GM18511 (cell line): ENCODE data around the gene MACROD2.
A peak's percentile ranks its signal among the peaks of the same experiment; 100 is the strongest.

Experiments
- ATAC-seq: cut with Tn5 transposase; IDR thresholded peaks from one replicate; pipeline ENCODE4 v1.9.1; 2021; ENCODE audit warnings: mild to moderate bottlenecking, moderate library complexity; ENCODE audit not compliant: unreplicated experiment

MACROD2 gene

GRCh38 chr20:15224199-15224598 is 1228.9 kb downstream of the MACROD2 start:
- no peak for ATAC-seq

DNA sequence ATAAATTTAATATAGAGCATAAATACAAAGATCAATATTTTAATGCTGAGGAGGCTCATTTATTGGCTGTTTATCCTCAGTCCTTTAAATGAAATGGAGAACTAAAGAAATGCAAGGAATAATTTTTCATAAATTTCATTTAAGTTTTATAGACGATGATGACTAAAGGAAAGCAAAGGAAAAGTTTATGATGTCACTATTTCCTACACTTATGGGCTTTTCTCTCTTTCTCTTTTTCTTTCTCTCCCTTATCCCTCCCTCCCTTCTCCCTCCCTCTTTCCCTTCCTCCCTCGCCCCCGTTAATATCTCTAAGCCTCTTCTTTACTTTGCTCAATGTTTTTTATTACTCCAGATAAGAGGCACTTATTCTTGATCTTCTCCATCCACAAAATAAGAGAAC is 1231.8 kb downstream of the MACROD2 start:
- ATAC-seq = no peak

GRCh38 chr20:15232243-15232642 is 1236.9 kb downstream of the MACROD2 start:
- no peak for ATAC-seq

DNA sequence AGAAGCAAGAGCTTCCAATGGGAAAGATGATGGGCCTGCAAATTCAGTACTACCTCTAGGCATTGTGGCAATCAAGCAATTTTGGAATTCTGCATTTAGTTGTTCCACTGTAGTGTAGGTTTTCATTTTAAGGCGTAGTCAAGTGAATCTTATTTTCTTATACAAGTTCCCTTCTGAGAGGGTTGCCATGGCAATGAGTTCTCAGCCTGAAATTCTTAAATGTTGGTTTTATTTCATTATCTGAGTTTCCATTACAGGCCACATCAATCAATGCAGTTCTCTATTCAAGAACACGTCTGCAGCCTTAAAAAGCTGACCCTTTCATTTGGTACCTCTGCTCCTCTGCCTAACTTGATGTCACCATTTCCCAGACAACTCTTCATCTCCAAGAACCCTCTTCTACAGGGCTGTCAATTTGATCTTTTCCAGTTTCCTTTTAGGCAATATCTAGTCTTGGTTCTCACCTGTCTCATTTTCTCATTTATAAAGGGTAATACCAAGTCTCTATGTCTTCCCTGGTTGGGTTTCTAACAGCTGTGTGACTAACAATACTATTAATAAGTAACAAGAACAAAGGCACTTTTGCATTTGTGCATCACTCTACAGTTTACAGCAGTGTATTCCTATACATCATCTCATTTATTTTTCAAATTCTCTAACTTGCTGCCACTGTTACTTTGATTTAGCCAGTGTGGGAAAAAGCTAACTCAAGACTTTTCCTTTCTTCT is 1240.3 kb downstream of the MACROD2 start:
- ATAC-seq = peak; percentile 58

DNA sequence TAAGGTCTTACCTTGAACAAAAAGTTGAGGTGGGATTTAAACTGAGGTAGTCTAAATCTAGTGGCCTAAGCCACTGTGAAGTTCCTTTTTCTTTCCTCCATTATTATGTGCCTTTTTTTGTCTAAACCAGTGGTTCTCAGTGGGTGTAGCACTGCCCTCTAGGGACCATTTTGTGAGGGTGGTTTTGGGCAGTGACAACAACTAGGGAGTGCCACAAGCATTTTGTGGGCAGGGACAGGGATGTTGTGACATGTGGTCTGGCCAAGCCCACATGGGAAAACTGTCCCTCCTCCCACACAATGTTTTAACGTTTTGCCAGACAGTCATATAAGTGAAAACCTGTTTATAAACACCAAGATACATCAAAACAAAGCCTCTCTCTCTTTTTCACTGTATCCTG is 1241.5 kb downstream of the MACROD2 start:
- ATAC-seq = peak; percentile 85

DNA sequence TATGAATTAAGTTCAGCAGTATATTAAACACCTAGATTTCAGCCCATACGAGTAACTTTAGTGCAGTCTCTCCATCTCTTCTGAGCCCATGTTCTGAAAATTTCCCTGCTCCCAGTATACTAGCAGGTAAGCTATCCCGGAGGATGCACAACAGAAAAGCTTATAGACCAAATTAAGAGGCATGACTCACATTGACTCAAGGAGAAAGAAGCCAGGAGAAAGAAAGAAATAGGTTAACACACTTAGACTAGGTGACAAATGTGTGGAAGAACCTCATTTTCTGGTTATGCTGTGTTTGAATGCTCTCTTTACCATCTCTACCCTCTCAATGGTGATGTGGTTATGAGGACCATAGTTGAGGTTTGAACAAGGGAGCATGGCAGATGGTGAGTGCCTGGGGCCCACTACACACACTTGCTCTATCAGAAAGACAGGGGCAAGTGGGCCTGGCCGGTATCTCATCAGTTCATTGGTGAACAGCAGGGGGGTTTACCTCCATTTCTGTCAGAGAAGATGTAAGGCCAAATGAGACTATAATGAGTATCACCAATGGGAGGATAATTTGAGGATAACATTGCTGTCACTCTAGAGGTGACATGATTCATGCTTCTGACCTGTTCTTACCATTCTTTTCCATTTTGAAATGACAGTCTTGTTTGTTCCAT is 1244.4 kb downstream of the MACROD2 start:
- ATAC-seq = no peak

- ATAC-seq = no peak
These were observed 1245.5 kb downstream of the MACROD2 start for GRCh38 chr20:15240801-15241200.

- no peak for ATAC-seq
These were observed 1246.4 kb downstream of the MACROD2 start for GRCh38 chr20:15241681-15242080.

- ATAC-seq = no peak
These were observed 1247.5 kb downstream of the MACROD2 start for GRCh38 chr20:15242773-15243172.

DNA sequence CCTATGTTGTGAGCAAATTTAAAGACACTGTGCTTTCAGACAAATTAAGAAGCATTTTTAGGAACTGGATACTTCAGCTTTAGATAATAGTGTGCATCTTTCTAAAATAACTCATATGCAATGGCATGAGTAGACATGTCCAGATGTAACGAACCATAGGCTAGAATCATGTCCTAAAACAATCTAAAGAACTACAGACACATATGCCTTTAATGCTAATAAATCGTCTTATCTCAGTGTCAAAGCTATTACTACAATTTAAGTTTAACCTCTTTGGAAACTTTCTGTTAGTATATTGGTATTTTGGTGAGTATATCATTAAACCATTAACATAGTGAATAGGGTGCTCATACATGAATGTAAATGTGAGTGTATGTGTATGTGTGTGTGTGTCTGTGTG is 1250.6 kb downstream of the MACROD2 start:
- no peak for ATAC-seq

DNA sequence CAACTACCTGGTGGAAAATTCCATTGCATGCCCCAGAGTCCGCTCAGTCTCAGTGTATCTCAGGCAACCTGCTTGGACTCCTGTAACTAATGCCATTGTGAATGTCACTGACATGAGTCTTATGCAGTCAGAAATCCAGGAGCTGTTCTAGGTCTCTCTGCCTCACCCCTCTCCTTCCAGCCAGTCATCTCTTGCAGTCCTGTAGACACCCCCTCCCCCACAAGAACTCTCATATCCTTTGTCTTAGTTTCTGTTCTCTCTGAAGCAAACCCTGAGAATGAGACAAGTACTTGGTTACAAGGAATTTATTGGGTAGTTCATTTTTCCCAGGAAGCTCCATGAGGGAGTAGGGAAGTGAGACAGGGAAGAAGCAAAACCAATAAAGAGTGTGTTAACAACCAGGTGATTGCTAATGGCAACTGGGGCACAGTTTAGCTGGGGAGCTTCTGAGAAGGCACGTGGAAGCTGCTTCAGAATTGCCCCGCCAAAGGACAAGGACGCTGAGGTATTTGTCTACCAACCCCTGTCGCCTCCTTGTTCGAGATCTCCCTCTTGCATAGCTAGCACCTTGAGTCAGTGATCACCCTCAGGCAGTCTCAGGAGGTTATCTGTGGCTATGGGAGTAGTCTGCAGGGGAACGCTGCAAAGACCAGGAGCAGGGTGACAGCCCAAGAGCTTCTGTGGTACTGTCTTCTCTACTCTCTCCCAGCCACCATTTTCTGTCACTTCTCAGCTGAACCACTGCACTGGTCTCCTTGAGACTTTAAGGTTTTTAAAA is 1253.5 kb downstream of the MACROD2 start:
- peak; percentile 77 for ATAC-seq

DNA sequence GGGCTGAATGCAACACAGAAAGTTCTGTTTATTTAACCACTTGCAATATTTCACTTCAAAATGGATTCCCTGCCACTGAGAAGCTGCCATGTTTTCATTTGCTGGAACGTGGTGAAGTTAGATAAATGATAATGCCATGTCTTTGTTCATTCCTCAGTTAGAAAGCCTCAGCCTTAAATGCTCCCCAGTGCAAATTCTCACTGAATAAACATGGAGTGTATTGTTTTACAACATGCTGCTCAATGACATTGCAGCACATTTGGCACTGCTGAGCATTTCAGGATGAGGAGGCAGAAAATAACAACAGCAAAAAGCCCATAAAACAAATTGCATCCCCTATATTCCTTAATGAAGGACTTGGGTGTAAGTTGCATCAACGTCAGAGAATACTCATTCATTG is 1255.9 kb downstream of the MACROD2 start:
- ATAC-seq = no peak

- no peak for ATAC-seq
These were observed 1257.0 kb downstream of the MACROD2 start for GRCh38 chr20:15252304-15252703.

DNA sequence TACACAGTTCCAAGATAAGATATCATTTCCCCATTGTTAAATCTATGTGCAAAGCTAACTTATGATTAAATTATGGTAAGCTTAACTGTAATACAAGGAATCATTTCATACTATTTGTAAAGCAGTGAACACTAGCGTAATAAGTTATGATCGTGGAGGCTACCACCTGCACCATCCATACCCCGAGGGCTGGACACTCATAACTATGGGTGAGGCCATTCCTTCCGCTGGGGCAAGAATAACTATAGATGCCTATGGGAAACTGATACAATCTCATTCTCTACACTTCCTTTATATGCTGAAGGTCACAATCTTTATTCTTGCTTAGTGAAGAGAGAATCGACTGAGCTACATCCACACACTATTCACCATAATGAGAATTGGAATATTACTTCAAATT is 1258.1 kb downstream of the MACROD2 start:
- no peak for ATAC-seq

GRCh38 chr20:15256676-15257568 is 1261.6 kb downstream of the MACROD2 start:
- ATAC-seq = no peak

DNA sequence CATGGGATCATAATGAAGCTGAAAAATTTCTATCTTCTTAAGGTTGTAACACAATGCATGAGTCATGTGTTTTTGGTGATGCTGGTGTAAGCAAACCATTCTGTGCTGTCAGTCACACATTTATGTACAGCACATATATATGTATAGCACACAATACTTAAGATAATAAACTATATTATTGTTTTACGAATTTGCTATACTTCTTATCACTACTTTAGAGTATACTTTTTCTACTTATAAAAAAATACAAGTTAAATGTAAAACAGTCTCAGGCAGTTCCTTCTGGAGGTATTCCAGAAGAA is 1262.2 kb downstream of the MACROD2 start:
- ATAC-seq = no peak

DNA sequence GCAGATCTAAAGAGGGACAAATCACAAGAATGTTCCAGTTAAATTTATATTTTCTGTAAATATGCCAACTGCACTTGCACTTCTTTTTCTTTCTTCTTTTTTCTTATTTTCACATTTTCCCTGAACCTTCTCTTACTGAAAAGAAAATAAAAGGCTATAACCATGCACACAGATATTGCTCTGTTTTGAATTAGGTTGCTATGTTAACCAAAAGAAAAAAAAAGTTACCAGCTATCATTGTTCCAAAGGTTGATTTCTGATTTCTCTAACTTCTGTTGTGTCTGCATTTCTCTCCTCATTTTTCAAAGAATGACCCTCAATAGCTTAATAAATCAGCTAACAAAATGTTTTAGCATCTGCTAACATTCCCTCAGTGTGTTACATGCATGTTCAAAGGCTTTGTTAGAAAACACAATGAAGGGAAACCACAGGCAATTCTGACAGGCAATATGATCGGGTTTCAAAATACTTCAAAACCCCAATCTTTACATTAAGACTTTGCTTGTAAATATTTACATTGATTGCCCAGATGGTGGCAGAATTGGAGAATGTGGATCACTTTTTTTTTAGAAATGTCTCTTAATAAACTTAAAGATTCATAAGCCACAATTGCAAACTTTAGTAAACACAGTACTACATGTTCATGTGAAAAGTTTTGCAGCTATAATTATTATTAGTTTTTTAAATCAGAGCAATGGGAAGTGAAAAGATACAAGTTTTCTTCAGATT is 1270.4 kb downstream of the MACROD2 start:
- ATAC-seq = no peak

- peak; percentile 61 for ATAC-seq
These were observed 1272.6 kb downstream of the MACROD2 start for GRCh38 chr20:15267935-15268334.

DNA sequence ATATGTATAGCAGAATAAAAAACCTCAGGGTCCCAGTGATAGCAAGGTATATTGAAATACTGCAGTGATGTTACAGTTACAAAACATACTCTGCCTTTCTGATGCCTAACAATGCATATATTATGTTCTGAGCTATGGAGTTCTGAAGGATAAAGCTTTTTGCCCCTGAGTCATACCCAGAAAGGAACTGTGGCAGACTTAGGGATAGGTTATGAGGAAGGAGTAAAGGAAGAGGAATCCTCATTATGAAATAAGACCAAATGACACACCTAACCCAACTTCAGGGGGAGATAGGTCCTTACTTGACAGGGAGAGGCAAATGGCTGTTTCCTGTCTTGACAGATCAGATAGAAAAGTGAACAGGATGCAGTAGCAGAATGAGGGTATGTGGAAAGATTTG is 1282.7 kb downstream of the MACROD2 start:
- ATAC-seq = no peak

- no peak for ATAC-seq
These were observed 1292.0 kb downstream of the MACROD2 start for GRCh38 chr20:15287329-15287728.
